Measurements from ENCODE around the gene SQSTM1. TPM values are rescaled to one million over a fixed set of nuclear protein-coding genes. Genes with fewer than 3 reads are reported as not detected.

Gene SQSTM1
- total and polyA plus RNA-seq, 10 donors = 105 to 328 (median 276) TPM

DNA sequence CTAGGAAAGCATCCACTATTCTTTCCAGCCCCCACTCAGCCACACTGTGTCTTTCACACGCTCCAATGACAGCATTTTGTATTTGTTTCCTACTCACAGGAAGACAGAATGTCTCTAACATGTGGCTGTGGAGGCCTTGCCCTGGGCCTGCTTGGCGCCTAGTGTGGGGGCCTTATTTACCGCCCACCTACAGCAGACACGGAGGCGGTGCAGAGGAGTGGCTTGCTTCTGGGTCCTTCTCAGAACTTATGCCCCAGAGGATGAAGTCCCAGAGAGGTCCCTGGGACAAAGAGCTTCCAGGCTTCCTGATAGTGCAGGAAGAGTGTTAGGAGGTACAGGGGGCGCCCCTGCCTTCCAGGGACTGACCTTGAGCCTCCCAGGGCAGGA is 46.4 kb downstream of the SQSTM1 start:
- WGBS, 5 donors = 71 to 91% (median 81%) methylated on average over 6 of the region's 6 CpGs
- Histone ChIP-seq H3K27ac (peak overlapping the region in 2 of 8 donors; percentile 20 to 36), H3K27me3 (replicated peaks in 1 of 7) (no peaks in the 10 kb centered on the region), H3K9me3 (peaks cover 0 to 4% (median 0%) of the 10 kb centered on the region in 8 donors), H3K4me1 (peaks cover 0 to 21% (median 0%) of the 10 kb centered on the region in 6 donors), H3K36me3 (peaks cover 0 to 96% (median 55%) of the 10 kb centered on the region in 6 donors), H3K4me3 (no peak overlapping the region)
- DNase-seq = peak; percentile 40
- intact Hi-C loops (cut with DNase I; ENCODE audit: low total_unique reads) = no loop called here
- TF ChIP-seq POLR2A (IDR thresholded peaks at IDR 0.05) = no peak
- no peak for TF ChIP-seq POLR2AphosphoS5 (IDR thresholded peaks at IDR 0.05)
- no peak for TF ChIP-seq CTCF (IDR thresholded peaks at IDR 0.05 in 8 of 11, conservative IDR thresholded peaks at IDR 0.05 in 3 of 11)

DNA sequence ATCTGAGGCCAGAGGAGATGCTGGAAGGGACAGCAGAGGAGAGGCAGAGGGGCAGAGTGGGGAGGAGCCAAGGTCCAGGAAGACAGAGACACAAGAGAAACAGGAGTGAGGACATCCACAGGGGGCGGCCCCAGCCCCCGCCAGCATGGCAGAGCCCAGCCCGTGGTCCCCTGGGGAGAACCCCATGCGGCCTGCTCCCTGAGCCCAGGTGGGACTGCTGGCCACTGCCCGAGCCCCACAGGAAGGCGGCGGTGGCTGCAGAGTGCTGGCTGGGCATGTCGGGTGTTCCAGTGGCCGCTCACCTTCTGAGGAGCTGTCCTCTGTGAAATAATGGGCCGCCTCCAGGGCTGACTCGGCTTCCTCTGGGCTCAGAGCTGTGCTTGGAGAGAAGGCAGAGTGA is 46.8 kb downstream of the SQSTM1 start:
- Histone ChIP-seq H3K4me3 (no peak overlapping the region), H3K27me3 (replicated peaks in 1 of 7) (no peaks in the 10 kb centered on the region), H3K36me3 (peaks cover 0 to 96% (median 57%) of the 10 kb centered on the region in 6 donors), H3K4me1 (peaks cover 0 to 21% (median 0%) of the 10 kb centered on the region in 6 donors), H3K9me3 (no peaks in the 10 kb centered on the region), H3K27ac (peak overlapping the region in 2 of 8 donors; percentile 9 to 20)
- TF ChIP-seq POLR2A (IDR thresholded peaks at IDR 0.05) (no peak), POLR2AphosphoS5 (IDR thresholded peaks at IDR 0.05) (peak in 1 of 3 donors; percentile 45)
- peak; percentile 66 for DNase-seq
- 74 to 90% (median 87%) methylated on average over 6 to 11 of the region's 11 CpGs for WGBS, 5 donors
- intact Hi-C loops (cut with DNase I; ENCODE audit: low total_unique reads) = no loop called here

DNA sequence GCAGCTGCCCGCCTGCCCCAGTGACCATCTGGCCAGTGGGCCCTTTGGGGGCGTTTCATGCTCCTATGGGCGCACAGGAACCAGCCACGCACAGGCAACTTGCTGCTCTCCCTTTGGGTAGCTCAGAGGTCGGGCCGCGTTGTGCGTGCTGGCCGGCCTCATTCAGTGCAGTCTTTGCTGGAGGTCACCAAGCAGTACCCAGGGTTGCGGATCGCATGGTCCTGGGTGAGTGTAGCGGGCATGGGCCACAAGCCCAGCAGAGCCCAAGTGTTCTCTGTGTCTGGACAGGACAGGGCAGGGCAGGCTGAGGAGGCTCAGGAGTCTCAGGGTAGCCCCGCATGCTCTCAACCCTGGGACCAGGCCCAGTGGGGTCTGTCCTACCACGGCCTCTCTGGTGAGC is 47.8 kb downstream of the SQSTM1 start:
- no peak overlapping the region for H3K27ac ChIP-seq
- no peaks in the 10 kb centered on the region for H3K9me3 ChIP-seq
- H3K4me3 ChIP-seq = no peak overlapping the region
- H3K27me3 ChIP-seq (replicated peaks in 1 of 7) = no peaks in the 10 kb centered on the region
- intact Hi-C loops (cut with DNase I; ENCODE audit: low total_unique reads) = no loop called here
- WGBS, 5 donors = 94 to 98% (median 96%) methylated on average over 12 to 14 of the region's 14 CpGs
- H3K36me3 ChIP-seq = peaks cover 2 to 96% (median 56%) of the 10 kb centered on the region in 6 donors
- DNase-seq = peak; percentile 55
- peaks cover 0 to 21% (median 0%) of the 10 kb centered on the region in 6 donors for H3K4me1 ChIP-seq
- no peak for TF ChIP-seq CTCF (IDR thresholded peaks at IDR 0.05 in 8 of 11, conservative IDR thresholded peaks at IDR 0.05 in 3 of 11)
- no peak for TF ChIP-seq POLR2A (IDR thresholded peaks at IDR 0.05)
- TF ChIP-seq POLR2AphosphoS5 (IDR thresholded peaks at IDR 0.05) = peak in 1 of 3 donors; percentile 26

DNA sequence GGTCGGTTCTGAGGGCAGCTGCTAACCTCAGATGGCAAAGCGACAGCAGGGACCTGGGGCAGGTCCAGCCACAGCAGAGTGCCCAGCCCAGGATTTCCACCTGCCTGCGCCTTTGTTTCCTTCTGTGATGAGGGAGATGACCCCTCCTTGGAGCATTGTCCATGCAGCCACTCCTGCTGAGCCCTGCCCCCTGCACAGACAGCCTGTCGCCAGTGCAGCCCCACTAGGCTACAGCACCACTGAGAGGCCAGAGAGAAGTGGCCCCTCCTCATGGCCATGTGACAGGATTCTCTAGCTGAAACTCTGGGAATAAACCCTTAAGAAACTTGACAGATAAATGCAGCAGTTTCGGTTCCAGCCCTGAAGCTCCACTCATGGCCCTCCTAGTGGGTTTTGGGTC is 48.4 kb downstream of the SQSTM1 start:
- WGBS, 5 donors = 91 to 98% (median 93%) methylated on average over 3 to 5 of the region's 5 CpGs
- peaks cover 0 to 21% (median 0%) of the 10 kb centered on the region in 6 donors for H3K4me1 ChIP-seq
- no peak for TF ChIP-seq CTCF (IDR thresholded peaks at IDR 0.05 in 8 of 11, conservative IDR thresholded peaks at IDR 0.05 in 3 of 11)
- no peak for TF ChIP-seq POLR2AphosphoS5 (IDR thresholded peaks at IDR 0.05)
- TF ChIP-seq POLR2A (IDR thresholded peaks at IDR 0.05) = no peak
- DNase-seq = peak; percentile 38
- H3K27me3 ChIP-seq (replicated peaks in 1 of 7) = no peaks in the 10 kb centered on the region
- no peak overlapping the region for H3K27ac ChIP-seq
- H3K9me3 ChIP-seq = no peaks in the 10 kb centered on the region
- intact Hi-C loops (cut with DNase I; ENCODE audit: low total_unique reads) = no loop called here
- peaks cover 2 to 96% (median 56%) of the 10 kb centered on the region in 6 donors for H3K36me3 ChIP-seq
- H3K4me3 ChIP-seq = no peak overlapping the region

Data from spleen (tissue), 11 donors.